Ovary (tissue), 9 donors: ENCODE results near the gene ATP2B3. TPM values are rescaled to one million over a fixed set of nuclear protein-coding genes. Genes with fewer than 3 reads are reported as not detected.

Experiments
- DNase-seq, 5 donors: peaks; one replicate each; pipeline ENCODE4 v3.0.0-alpha.2; 2019 to 2020
- H3K27ac ChIP-seq, 2 donors: fragments of 200-600 bp; one replicate each; pipeline versions ENCODE4 v1.5.1 to v1.8.0; 2019 to 2022
- H3K27me3 ChIP-seq: fragments of 200-600 bp; one replicate; pipeline ENCODE4 v1.8.0; 2022
- H3K36me3 ChIP-seq: fragments of 200-600 bp; sonication (generic); one replicate; pipeline ENCODE4 v1.5.1; 2019
- H3K4me1 ChIP-seq: one replicate; pipeline ENCODE4 v1.8.1; 2013; ENCODE audit warnings: mild to moderate bottlenecking, moderate library complexity; ENCODE audit not compliant: insufficient read depth
- H3K4me3 ChIP-seq: fragments of 200-600 bp; sonication (generic); one replicate; pipeline ENCODE4 v1.5.1; 2017
- H3K9me3 ChIP-seq, 2 donors: fragments of 200-600 bp in 1 of 2; sonication (generic) in 1 of 2; one replicate each; pipeline versions ENCODE4 v1.5.1 to v1.8.1; 2013 to 2019; ENCODE audit warnings: mild to moderate bottlenecking in 1 of 2, moderate library complexity in 1 of 2
- EP300 ChIP-seq: sonication (generic); formaldehyde crosslinking; IDR thresholded peaks from one replicate; pipeline ENCODE4 v1.6.1; 2017; ENCODE audit warnings: antibody characterized with exemption
- POLR2A ChIP-seq: fragments of 450-650 bp; IDR thresholded peaks from one replicate; pipeline ENCODE4 v1.6.1; 2017; ENCODE audit warnings: antibody characterized with exemption, mild to moderate bottlenecking, moderate library complexity
- WGBS, 3 donors: extraction: QIAGEN DNeasy Blood & Tissue Kit in 1 of 3; methylation state at CpG; one replicate each; pipeline versions ENCODE4 v1.1.5 to v1.1.7; 2013 to 2017; 5-methylcytosine and 5-hydroxymethylcytosine counted together
- intact Hi-C, 4 donors: fragments of 100-400 bp; cut with DNase I; formaldehyde crosslinking; loops; one replicate each; pipeline versions ENCODE4 v1.11.0 to v1.15.1; 2022 to 2023
- polyA plus RNA-seq, 2 donors: library from polyadenylated mRNA; stranded (reverse); fragments of 200-250 nt in 1 of 2; fragments of 350-450 nt in 1 of 2; fragmentation: Illumina TruSeq in 1 of 2; extraction: RNeasy Lipid Tissue Mini Kit (QIAGEN cat#74804) in 1 of 2; gene quantifications; one replicate each; pipeline ENCODE4 v1.2.3, GENCODE V29; 2013 to 2014
- total RNA-seq, 7 donors: library from RNA; depleted of rRNA in 2 of 7; stranded (reverse); fragments of >200 nt in 2 of 7; fragmentation: NEBNext Ultra II Directional in 3 of 7; extraction: Animal tissue kit (Norgen Biotek cat#: 25700) in 3 of 7; gene quantifications; one replicate each; pipeline versions ENCODE4 v1.1.0 to v1.2.4, GENCODE V29; 2016 to 2023
- TF ChIP-seq, protein P1 (sequence below), 3 donors: fragments of 450-650 bp in 2 of 3; fragments of 200-600 bp in 1 of 3; IDR thresholded peaks; one replicate each; pipeline versions ENCODE4 v1.5.1 to v1.8.0; 2016 to 2022; ENCODE audit warnings: antibody characterized with exemption in 3 of 3, mild to moderate bottlenecking in 1 of 3
- donor health status: DM: no; HTN: no; CAD: no; lungs with moderate emphysema.
- donor health status: DM: no; HTN: no; CAD: no.
- donor health status: Bipolar disorder and iron deficiency.
- donor health status: DM: yes; HTN: yes; CAD: no.
- donor health status: DM: no; HTN: no; CAD: no.
- donor health status: DM: yes; HTN: yes; CAD: no.

ATP2B3 gene
- total and polyA plus RNA-seq, 9 donors = 0.01 to 1.6 (median 0.25) TPM; not detected in 5

DNA sequence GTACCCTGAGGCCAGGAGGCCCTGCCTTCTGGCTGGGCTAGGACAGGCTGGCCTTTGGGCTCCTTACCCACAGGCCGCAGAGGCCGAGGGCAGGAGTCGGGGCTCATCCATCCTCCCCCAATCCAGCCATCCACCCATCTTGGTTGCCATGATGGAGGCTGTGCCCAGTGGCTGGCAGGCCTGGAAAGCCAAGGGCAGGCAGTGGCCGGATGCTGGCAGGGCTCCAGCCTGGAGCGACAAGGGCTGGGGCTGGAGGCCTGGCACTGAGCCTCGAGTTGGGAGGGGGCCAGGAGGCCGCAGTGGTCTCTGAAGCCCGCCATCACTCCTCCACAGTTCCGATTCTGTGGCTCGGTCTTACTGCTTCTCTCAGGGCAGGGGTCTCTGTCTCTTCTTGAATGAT lies 31.3 kb upstream of the ATP2B3 start:
- H3K9me3 ChIP-seq = no peaks in the 10 kb centered on the region
- peaks cover 20% of the 10 kb centered on the region for H3K4me1 ChIP-seq
- no peak for TF ChIP-seq EP300
- TF ChIP-seq, protein P1, sequence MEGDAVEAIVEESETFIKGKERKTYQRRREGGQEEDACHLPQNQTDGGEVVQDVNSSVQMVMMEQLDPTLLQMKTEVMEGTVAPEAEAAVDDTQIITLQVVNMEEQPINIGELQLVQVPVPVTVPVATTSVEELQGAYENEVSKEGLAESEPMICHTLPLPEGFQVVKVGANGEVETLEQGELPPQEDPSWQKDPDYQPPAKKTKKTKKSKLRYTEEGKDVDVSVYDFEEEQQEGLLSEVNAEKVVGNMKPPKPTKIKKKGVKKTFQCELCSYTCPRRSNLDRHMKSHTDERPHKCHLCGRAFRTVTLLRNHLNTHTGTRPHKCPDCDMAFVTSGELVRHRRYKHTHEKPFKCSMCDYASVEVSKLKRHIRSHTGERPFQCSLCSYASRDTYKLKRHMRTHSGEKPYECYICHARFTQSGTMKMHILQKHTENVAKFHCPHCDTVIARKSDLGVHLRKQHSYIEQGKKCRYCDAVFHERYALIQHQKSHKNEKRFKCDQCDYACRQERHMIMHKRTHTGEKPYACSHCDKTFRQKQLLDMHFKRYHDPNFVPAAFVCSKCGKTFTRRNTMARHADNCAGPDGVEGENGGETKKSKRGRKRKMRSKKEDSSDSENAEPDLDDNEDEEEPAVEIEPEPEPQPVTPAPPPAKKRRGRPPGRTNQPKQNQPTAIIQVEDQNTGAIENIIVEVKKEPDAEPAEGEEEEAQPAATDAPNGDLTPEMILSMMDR (IDR thresholded peaks at IDR 0.05) = no peak
- no peak for DNase-seq
- no peak overlapping the region for H3K4me3 ChIP-seq
- H3K36me3 ChIP-seq = no peaks in the 10 kb centered on the region
- H3K27me3 ChIP-seq = no peaks in the 10 kb centered on the region
- intact Hi-C loops = loop anchor here in 1 of 4 donors (10.0 kb wide), 1 partner anchor 59 kb away; no protein-coding TSS in a partner anchor
- H3K27ac ChIP-seq = no peak overlapping the region
- WGBS, 3 donors = 66 to 85% (median 75%) methylated on average over 10 of the region's 10 CpGs

DNA sequence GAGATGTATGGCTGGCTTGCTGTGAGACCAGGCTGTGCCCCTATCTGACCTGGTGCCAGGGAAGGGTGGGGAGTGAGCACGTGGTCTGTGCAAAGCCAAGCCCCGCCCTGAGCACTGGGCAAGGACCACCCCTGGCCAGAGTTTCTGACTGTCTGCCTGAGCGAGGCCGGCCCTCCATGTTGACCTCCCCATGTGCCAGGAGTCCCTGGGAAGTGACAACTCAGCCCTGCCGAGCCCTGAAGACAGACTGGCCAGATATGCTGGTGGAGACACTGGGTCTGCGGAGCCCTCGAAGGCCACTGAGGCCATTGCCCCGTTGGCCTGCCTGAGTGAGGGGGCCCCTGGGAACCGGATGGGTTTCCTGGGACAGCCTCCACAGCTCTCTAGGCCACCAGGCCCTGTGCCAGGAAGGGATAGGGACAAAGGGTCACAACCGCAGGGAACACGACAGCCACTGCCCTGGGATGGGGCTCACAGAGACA lies 29.8 kb upstream of the ATP2B3 start:
- no peak overlapping the region for H3K4me3 ChIP-seq
- H3K27me3 ChIP-seq = no peaks in the 10 kb centered on the region
- H3K4me1 ChIP-seq = peaks cover 17% of the 10 kb centered on the region
- WGBS, 3 donors = 53 to 62% (median 55%) methylated on average over 7 to 11 of the region's 11 CpGs
- H3K9me3 ChIP-seq = no peaks in the 10 kb centered on the region
- H3K36me3 ChIP-seq = no peaks in the 10 kb centered on the region
- DNase-seq = no peak
- no peak for TF ChIP-seq POLR2A
- no peak for TF ChIP-seq EP300
- TF ChIP-seq, protein P1 (IDR thresholded peaks at IDR 0.05) = no peak
- intact Hi-C loops = loop anchor here in 1 of 4 donors (10.0 kb wide), 1 partner anchor 57 kb away; no protein-coding TSS in a partner anchor
- peak overlapping the region in 1 of 2 donors; percentile 6 for H3K27ac ChIP-seq

DNA sequence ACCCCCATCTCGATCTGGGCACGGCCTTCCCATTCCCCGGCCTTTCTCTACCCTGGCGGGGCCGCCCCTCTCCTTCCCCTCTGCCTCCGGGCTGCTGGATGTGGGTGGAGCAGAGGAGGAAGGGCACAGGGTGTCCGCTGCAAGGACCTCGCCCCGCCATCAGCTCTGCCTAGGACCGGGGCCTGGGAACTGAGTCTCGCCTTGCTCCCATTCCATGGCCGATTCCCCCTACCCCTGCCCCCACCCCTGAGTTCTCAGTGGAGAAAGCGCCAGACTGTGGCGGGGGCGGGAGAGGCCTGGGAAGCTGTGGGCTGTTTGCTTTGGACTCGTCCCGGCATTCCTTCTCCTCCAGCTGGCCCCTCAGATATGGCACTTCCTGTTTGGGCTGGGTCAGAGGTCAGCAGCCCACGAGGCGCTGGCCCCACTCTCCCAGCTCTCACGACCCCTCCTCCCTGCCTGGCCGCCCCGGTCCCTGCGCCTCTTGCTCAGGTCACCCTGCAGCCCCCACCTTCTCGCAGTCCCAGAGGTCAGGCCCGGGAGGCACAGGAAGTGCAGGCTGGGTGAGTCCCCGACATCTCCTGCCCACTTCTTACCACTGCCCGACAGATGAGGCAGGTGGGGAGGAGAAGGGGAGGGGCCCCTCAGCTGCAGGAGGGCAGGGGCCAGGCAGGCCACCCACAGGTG lies 29.1 kb upstream of the ATP2B3 start:
- TF ChIP-seq POLR2A = no peak
- no peak for TF ChIP-seq EP300
- TF ChIP-seq, protein P1 (IDR thresholded peaks at IDR 0.05) = no peak
- Histone ChIP-seq H3K27me3 (no peaks in the 10 kb centered on the region), H3K4me3 (no peak overlapping the region), H3K4me1 (peaks cover 16% of the 10 kb centered on the region), H3K27ac (peak overlapping the region in 1 of 2 donors; percentile 6), H3K36me3 (no peaks in the 10 kb centered on the region), H3K9me3 (no peaks in the 10 kb centered on the region)
- intact Hi-C loops = loop anchor here in 1 of 4 donors (10.0 kb wide), 1 partner anchor 56 kb away; no protein-coding TSS in a partner anchor
- 24 to 35% (median 27%) methylated on average over 27 of the region's 27 CpGs for WGBS, 3 donors
- peak; percentile 39 to 75 (median 63) for DNase-seq

DNA sequence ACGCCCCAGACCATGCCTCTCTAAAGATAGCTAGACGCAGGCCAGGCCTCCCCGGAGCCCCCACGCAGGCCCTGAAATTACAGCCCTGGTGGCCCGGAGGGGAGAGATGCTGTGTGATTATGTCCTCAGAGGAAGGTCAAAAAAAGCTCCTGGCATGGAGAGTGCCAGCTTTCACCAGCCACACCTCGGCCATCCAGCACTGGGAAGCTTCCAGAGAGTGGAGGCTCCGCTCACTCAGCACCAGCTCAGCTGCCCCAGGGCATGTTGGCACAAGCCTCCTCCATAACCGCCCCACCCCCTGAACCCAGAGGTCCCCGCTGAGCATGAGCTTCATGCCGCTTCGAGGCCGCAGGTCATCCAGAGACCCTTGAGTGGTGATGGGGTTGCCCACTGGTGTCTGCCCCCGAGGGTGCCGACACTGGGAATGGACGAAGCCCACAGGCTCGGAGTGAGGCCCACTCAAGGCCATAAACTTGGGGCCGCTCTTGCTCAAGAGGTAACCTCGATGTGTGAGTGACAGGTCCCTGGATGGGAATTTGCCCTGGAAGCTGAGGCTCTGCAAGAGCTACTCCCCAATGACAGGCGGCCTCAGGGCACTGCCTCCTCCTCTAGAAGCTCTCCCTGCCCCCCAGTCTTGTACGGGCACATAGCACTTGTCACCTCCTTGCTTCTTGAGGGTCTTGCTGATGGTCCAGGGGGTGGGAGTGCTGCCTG lies 27.1 kb upstream of the ATP2B3 start:
- 84 to 90% (median 85%) methylated on average over 9 to 20 of the region's 20 CpGs for WGBS, 3 donors
- DNase-seq = no peak
- Histone ChIP-seq H3K27me3 (no peaks in the 10 kb centered on the region), H3K27ac (no peak overlapping the region), H3K4me3 (no peak overlapping the region), H3K36me3 (no peaks in the 10 kb centered on the region), H3K4me1 (peaks cover 10% of the 10 kb centered on the region), H3K9me3 (no peaks in the 10 kb centered on the region)
- TF ChIP-seq, protein P1 (IDR thresholded peaks at IDR 0.05) = no peak
- TF ChIP-seq EP300 = no peak
- intact Hi-C loops = no loop called here
